ENCODE data around the gene AQR. TPM values are rescaled to one million over a fixed set of nuclear protein-coding genes. Genes with fewer than 3 reads are reported as not detected.

AQR gene
- total RNA-seq, 1 experiment from 2014 or later, result 62.1 TPM

GRCh38 chr15:34812369-34812768 is 157.2 kb downstream of the AQR start:
- TF ChIP-seq TEAD1 (CRISPR knock-in tag; IDR thresholded peaks at IDR 0.05) (no peak), ZNF317 (CRISPR knock-in tag; IDR thresholded peaks at IDR 0.05; ENCODE audit: borderline replicate concordance, low read depth) (no peak), JUN (CRISPR knock-in tag; IDR thresholded peaks at IDR 0.05) (no peak)
- H3K27me3 Mint-ChIP-seq (ENCODE audit: low read depth), result no peaks in the 10 kb centered on the region
- peaks cover 11% of the 10 kb centered on the region for H3K9me3 Mint-ChIP-seq
- no peak for ATAC-seq
- H3K36me3 Mint-ChIP-seq, result peaks cover 4% of the 10 kb centered on the region; the same call in 1 of the 2 replicates
- POLR2A ChIA-PET, result no interaction called here
- CTCF ChIA-PET, result no interaction called here
- no peak overlapping the region for H3K27ac Mint-ChIP-seq
- DNase-seq (ENCODE audit: low spot score), result no peak
- H3K4me1 Mint-ChIP-seq, result no peaks in the 10 kb centered on the region; the same call in 1 of the 2 replicates
- no peak overlapping the region for H3K4me3 Mint-ChIP-seq

- H3K4me3 Mint-ChIP-seq, result no peak overlapping the region
- DNase-seq (ENCODE audit: low spot score) (no peak), ATAC-seq (no peak)
- H3K27ac Mint-ChIP-seq, result no peak overlapping the region
- no peak for TF ChIP-seq ZNF263 (CRISPR knock-in tag; IDR thresholded peaks at IDR 0.05; ENCODE audit: low read depth)
- no peak for TF ChIP-seq RORB (CRISPR knock-in tag; IDR thresholded peaks at IDR 0.05)
- no peak for TF ChIP-seq TEAD4 (CRISPR knock-in tag; IDR thresholded peaks at IDR 0.05)
- no peak for TF ChIP-seq E2F1 (CRISPR knock-in tag; IDR thresholded peaks at IDR 0.05)
- no peak for TF ChIP-seq GRHL2 (CRISPR knock-in tag; IDR thresholded peaks at IDR 0.05; ENCODE audit: insufficient replicate concordance, severe bottlenecking)
- TF ChIP-seq NFATC4 (CRISPR knock-in tag; IDR thresholded peaks at IDR 0.05), result no peak
- TF ChIP-seq KAT7 (CRISPR knock-in tag; IDR thresholded peaks at IDR 0.05; ENCODE audit: borderline replicate concordance), result no peak
- no peak for TF ChIP-seq ZBTB21 (CRISPR knock-in tag; IDR thresholded peaks at IDR 0.05; ENCODE audit: borderline replicate concordance)
- TF ChIP-seq ZNF232 (CRISPR knock-in tag; IDR thresholded peaks at IDR 0.05), result no peak
- ChIA-PET CTCF (no interaction called here), POLR2A (no interaction called here)
- peaks cover 21% of the 10 kb centered on the region for H3K9me3 Mint-ChIP-seq
- H3K27me3 Mint-ChIP-seq (ENCODE audit: low read depth), result no peaks in the 10 kb centered on the region; the same call in 1 of the 2 replicates
- H3K4me1 Mint-ChIP-seq, result no peaks in the 10 kb centered on the region; the same call in 1 of the 2 replicates
- H3K36me3 Mint-ChIP-seq, result peaks cover 10% of the 10 kb centered on the region
These were observed 159.0 kb downstream of the AQR start for GRCh38 chr15:34810443-34811129.

- H3K4me1 Mint-ChIP-seq, result no peaks in the 10 kb centered on the region; the same call in 1 of the 2 replicates
- H3K9me3 Mint-ChIP-seq, result peaks cover 21% of the 10 kb centered on the region
- peaks cover 10% of the 10 kb centered on the region for H3K36me3 Mint-ChIP-seq
- no peak overlapping the region for H3K27ac Mint-ChIP-seq
- ChIA-PET POLR2A (no interaction called here), CTCF (no interaction called here)
- no peak for ATAC-seq
- DNase-seq (ENCODE audit: low spot score), result no peak
- no peak for TF ChIP-seq ZNF532 (CRISPR knock-in tag; IDR thresholded peaks at IDR 0.05; ENCODE audit: borderline replicate concordance)
- TF ChIP-seq MXD4 (CRISPR knock-in tag; IDR thresholded peaks at IDR 0.05; ENCODE audit: borderline replicate concordance), result no peak
- no peak for TF ChIP-seq JAZF1 (CRISPR knock-in tag; IDR thresholded peaks at IDR 0.05)
- TF ChIP-seq ZNF281 (CRISPR knock-in tag; IDR thresholded peaks at IDR 0.05), result no peak
- no peak for TF ChIP-seq ZNF671 (CRISPR knock-in tag; IDR thresholded peaks at IDR 0.05)
- no peak for TF ChIP-seq IRF2 (CRISPR knock-in tag; IDR thresholded peaks at IDR 0.05; ENCODE audit: borderline replicate concordance, low read depth)
- no peak for TF ChIP-seq KAT7 (CRISPR knock-in tag; IDR thresholded peaks at IDR 0.05; ENCODE audit: borderline replicate concordance)
- no peak for TF ChIP-seq TEAD1 (CRISPR knock-in tag; IDR thresholded peaks at IDR 0.05)
- TF ChIP-seq NR1H2 (CRISPR knock-in tag; IDR thresholded peaks at IDR 0.05), result no peak
- TF ChIP-seq IRF1 (CRISPR knock-in tag; IDR thresholded peaks at IDR 0.05), result no peak
- no peak for TF ChIP-seq ZNF396 (CRISPR knock-in tag; IDR thresholded peaks at IDR 0.05; ENCODE audit: borderline replicate concordance)
- no peak for TF ChIP-seq ZNF232 (CRISPR knock-in tag; IDR thresholded peaks at IDR 0.05)
- no peaks in the 10 kb centered on the region; the same call in 1 of the 2 replicates for H3K27me3 Mint-ChIP-seq (ENCODE audit: low read depth)
- no peak overlapping the region for H3K4me3 Mint-ChIP-seq
These were observed 160.4 kb downstream of the AQR start for GRCh38 chr15:34809186-34809585.

Measured in WTC11 (cell line).